Hematopoietic multipotent progenitor cell (in vitro differentiated cells): ENCODE results near the gene GIPC3. TPM values are rescaled to one million over a fixed set of nuclear protein-coding genes. Genes with fewer than 3 reads are reported as not detected.
A peak's percentile ranks its signal among the peaks of the same experiment; 100 is the strongest.

Experiments
- DNase-seq, 3 donors: peaks; one replicate each; pipeline ENCODE4 v3.0.0-alpha.2; 2011 to 2015; ENCODE audit warnings: low read depth in 2 of 3, low spot score in 2 of 3
- total RNA-seq: library from RNA; depleted of rRNA; stranded (reverse); fragments of >200 nt; gene quantifications from one replicate; pipeline ENCODE4 v1.2.3, GENCODE V29; 2012

GIPC3 gene
- total RNA-seq, 1 donor: 2.4 TPM

- no peak for DNase-seq
Observed at GRCh38 chr19:3603121-3603811, 18.0 kb downstream of the GIPC3 start.

DNA sequence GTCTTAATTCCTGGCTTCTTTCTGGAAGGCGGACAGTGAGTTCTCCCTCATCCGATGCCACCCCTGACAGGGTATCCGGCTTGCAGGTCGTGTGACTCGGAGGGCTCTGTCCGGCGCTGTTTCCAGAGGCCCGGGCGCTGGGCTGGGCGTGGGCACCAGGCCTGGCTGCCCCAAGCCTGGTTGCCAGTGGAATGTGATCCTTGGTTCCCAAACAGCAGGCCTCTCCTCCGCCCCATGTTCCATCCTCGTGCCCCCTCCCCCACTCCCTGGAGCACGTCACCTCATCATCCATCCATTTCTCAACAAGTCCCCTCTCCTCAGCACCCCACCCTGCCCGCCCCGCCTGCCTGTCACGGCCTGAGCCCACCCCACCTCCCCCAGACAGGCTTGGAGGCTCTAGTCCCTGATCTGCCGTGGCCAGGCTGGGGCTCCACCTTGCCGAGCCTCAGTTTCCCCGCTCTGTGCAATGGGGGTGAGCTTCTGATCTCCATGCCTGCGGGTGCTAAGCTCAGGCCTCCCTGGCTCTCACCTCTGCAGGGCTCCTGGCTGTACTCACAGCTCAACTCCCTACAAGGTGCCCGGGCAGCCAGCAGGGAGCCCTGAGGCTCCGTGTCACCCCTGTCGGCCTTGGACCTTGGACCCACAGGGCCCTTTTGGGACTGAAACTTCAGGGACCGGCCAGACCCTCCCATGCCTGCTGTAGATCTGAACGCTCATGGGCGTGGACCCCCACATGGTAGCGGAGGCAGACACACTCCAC, 19.1 kb downstream of the GIPC3 start:
- no peak for DNase-seq

DNA sequence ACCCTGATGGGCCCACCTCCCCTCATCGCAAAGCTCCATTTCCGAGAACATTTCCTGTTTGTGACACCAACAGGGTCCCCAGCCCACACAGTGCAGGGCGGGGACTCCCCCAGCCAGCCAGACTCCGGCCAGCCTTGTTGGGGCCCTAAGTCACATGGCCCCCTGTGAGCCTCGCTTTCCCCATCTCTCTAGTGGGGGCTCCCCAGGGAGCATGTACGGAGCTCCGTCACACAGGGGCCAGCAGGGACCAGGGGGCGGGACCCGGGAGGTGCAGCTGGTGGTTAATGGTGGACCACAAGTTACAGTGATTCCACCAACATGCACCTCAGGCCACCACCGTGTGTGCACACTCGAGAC, 19.7 kb downstream of the GIPC3 start:
- peak in 1 of 3 donors; percentile 50 for DNase-seq

- DNase-seq: no peak
Observed at GRCh38 chr19:3605361-3605760, 20.1 kb downstream of the GIPC3 start.

DNA sequence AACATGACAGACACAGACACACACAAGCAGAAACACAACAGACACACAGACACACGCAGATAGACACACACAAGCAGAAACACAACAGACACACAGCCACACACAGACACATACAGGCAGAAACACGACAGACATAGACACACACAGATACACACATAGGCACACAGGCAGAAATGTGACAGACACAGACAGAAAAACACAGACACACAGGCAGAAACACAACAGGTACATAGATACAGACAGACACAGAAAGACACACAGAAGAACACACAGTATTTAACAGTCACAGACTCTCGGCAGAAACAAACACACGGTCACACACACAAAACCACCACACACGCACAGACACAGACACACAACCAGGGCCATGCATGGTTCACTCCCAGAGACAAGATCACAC, 20.5 kb downstream of the GIPC3 start:
- DNase-seq: no peak

- DNase-seq: no peak
Observed at GRCh38 chr19:3606174-3606689, 21.0 kb downstream of the GIPC3 start.

- DNase-seq: peak in 1 of 3 donors; percentile 54
Observed at GRCh38 chr19:3606690-3607289, 21.5 kb downstream of the GIPC3 start, which contains the start of gene TBXA2R. TBXA2R (minus strand) TSS chr19:3606875; CDS start chr19:3600634, 6,241 bp downstream.

DNA sequence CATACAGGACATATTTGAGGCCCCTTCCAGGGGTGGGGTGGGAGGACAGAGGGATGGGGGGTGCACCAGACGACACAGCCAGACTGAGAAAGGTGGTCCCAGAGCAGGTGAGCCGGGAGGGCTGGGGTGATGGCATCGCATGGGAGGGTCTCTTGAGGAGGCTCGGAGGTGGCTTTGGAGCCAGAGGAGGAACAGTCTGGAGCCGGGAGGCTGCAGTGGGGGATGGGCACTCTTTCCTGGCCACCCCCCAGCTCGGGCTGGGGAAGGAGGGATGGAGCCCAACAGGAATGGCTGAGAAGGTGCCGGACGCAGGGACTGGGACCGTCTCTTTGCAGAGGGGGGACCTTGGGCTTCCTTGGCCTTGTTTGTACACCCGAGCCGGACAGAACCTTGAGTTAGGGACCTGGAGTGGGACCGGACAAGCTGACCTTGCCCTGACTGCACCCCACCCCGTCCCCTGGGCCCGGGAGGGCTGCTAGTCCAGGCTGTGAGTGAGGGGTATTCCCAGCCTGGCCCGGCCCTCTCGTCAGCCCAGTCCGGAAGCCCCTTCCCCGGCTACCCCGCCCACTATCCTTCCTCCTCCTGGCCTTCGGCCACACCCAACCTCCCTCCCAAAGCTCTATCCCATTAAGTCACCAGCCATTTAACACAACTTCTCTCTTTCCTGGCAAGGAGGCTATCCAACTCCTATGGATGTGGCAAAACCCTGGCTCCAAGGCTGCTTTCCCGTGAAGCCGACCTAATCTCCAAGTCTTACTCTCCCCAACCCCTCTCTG, 22.2 kb downstream of the GIPC3 start:
- DNase-seq: no peak

- peak in 1 of 3 donors; percentile 40 for DNase-seq
Observed at GRCh38 chr19:3608079-3608641, 22.9 kb downstream of the GIPC3 start.

DNA sequence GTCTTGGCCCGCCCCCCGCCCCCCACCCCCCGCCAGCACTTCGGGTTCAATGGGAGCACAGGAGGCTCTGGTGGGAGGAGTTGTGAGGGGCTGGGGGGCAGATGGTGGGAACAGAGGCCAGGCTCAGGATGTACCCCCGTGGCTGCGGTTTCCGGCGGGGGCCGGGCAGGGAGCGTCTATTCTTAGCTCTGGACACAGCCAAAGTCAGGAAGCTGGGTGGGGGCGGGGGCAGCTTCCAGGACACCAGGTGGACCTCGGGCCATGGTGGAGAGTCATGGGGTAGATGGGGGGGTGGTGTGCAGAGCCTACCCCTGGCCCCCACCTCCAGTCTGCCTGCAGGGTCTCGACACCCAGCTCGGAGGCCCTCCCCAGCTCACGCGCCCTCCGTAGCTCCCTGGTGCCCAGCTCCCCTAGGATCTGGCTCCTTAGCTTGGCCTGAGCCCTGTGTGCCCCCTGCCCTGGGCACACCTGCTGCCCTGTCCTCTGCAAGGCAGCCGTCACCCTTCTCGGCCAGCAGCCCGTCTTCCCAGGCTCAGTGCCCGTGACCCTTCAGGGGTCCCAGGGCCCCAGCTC, 23.6 kb downstream of the GIPC3 start:
- DNase-seq: peak in 2 of 3 donors; percentile 54 to 77

DNA sequence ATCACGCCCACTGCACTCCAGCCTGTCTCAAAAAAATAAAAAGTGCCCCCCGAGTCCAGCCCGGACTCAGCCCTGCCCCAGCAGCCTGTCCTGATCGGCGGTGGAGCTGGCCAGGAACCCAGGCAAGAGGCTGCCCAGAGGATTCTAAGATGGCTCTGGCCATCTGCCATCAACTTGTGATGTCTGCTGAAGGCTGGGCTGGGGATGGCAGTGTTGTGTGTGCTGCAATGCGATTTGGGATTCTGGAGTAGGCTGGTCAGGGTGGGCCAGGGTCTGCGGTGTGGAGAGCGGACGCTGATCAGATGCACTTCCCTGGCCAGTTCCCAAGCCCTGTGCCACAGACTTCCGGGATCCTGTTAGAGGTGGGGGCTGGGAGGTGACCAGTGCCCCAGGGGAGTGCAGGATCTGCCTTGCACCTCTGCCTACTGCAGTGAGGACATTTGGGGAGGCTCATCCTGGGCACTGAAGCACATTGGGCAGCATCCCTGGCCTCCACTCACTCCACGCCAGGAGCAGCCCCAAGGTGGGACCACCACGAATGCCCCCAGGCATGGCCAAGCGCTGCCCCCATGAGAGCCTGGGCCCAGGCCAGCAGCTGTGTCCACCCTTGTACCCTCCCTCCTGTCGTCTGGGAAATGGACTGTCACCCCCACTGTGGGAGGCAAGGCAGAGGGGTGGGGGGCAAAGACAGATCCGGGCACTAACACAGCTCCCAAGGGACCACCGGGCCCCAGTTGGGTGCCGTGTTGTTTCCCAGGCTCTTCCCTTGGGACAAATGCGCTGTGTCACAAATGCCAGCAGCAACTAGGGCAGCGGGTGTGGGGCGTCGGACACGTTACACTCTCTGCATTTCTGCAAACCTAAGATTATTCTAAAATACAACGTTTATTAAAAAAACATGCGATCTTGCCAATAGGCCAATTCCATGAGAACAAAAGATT, 24.8 kb downstream of the GIPC3 start:
- DNase-seq: no peak

DNA sequence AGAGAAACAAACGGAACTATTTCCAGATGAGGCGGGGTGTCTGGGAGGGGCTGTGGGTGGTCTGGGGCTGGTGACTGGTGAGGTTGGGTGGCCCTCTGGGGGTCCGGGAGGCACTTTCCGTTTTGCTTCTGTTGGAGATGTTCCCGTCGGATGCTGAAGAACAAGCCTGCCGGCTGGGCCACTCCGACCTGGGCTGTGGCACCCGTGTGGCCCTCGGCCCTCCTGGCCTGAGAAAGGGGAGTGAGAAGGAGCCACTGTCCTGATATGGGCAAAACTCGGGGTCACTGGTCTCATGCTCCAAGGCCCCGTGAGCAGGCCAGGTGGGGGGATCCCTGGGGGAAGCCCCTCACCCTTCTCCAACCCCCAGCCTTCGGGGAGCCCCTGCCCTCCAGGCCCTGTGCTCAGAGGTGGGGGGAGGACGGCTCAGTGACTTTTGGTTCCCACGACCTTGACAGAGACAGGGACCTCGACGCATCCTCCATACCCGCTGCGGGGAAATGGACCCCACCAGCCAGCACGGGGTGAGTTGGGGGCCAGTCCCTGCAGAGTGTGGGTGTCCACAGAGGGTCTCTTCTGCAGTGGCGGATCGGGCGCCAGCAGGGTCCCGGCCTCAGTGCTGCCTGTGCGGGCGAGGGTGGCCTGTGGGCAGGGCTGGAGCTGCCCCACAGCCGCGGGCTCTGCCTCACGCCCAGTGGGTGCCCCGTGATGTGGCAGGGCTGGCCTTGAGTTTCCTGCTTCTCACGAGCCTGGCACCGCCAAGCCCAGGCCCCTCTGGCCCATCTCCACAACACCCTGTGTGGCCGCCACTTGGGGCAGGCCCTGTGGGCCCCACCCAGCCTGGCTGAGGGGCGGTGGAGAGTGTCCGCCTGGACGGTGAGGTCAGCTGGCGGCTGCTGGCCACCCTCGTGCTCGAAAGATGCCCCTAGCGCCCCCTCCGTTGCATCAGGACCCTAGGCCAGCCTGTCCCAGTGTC, 25.8 kb downstream of the GIPC3 start:
- DNase-seq: no peak

DNA sequence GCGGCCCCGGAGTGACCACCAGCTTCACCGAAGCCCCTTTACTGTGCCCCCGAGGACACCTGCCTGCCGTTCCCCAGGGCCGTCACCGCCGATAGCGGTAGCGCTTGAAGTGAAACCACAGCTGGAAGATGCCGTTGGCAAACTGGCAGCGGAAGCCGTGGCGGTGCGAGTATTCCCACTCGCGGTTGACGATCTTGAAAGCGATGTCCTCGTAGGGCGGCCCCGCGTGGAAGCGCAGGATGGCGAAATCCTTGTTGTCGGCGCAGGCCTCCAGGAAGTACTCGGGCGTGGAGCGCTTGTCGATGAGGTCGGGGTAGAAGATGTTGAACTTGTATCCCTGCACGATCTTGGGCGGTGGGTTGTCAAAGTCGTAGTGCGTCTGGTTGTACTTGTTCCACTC, 26.6 kb downstream of the GIPC3 start:
- no peak for DNase-seq

- no peak for DNase-seq
Observed at GRCh38 chr19:3612330-3612729, 27.1 kb downstream of the GIPC3 start.

- no peak for DNase-seq
Observed at GRCh38 chr19:3612901-3613741, 27.8 kb downstream of the GIPC3 start.

- no peak for DNase-seq
Observed at GRCh38 chr19:3613818-3614661, 28.8 kb downstream of the GIPC3 start.
